OCI-LY1 (cell line): ENCODE data around the gene IRF2.

Source experiments
- CTCF ChIP-seq: fragments of 200-600 bp; sonication (generic), shearing (Covaris generic); IDR thresholded peaks from 2 replicates; pipeline ENCODE4 v1.5.1; 2017; ENCODE audit warnings: mild to moderate bottlenecking, antibody characterized with exemption, low read length, moderate library complexity, mixed read lengths
- EZH2 ChIP-seq: fragments of 200-600 bp; sonication (generic), shearing (Covaris generic); IDR thresholded peaks from 2 replicates; pipeline ENCODE4 v1.8.0; 2017; ENCODE audit warnings: borderline replicate concordance, mixed run types, mild to moderate bottlenecking, antibody characterized with exemption, low read length, moderate library complexity, mixed read lengths

GRCh38 chr4:184380707-184381106 lies 93.6 kb downstream of the IRF2 start:
- no peak for TF ChIP-seq CTCF
- TF ChIP-seq EZH2, result no peak
